MM.1S (cell line): Measurements from ENCODE around the gene COQ3.
A peak's percentile ranks its signal among the peaks of the same experiment; 100 is the strongest.

Source experiments
- DNase-seq: peaks from one replicate; pipeline ENCODE4 v3.0.0-alpha.2; 2015
- H2AFZ ChIP-seq: fragments of 300-600 bp; sonication (generic); 2 replicates; pipeline ENCODE4 v1.6.0; 2016; ENCODE audit warnings: antibody characterized with exemption, low read length
- H3F3A ChIP-seq: fragments of 300-600 bp; sonication (generic); 2 replicates; pipeline ENCODE4 v1.6.1; 2016; ENCODE audit warnings: mild to moderate bottlenecking, antibody characterized with exemption, low read length, moderate library complexity, mixed read lengths; ENCODE audit not compliant: insufficient read depth
- H3K27ac ChIP-seq: fragments of 300-600 bp; sonication (generic); 2 replicates; pipeline ENCODE4 v1.5.1; 2016; ENCODE audit warnings: mild to moderate bottlenecking, low read length
- H3K27me3 ChIP-seq: fragments of 300-600 bp; sonication (generic); replicated peaks from 2 replicates; pipeline ENCODE4 v1.6.0; 2016; ENCODE audit warnings: low read length; ENCODE audit not compliant: insufficient read depth
- H3K36me3 ChIP-seq: fragments of 300-600 bp; sonication (generic); replicated peaks from 2 replicates; pipeline ENCODE4 v1.6.1; 2016; ENCODE audit warnings: mild to moderate bottlenecking, low read length, mixed read lengths; ENCODE audit not compliant: insufficient read depth
- H3K4me1 ChIP-seq: fragments of 300-600 bp; sonication (generic); 2 replicates; pipeline ENCODE4 v1.6.1; 2016; ENCODE audit warnings: low read length, mixed read lengths
- H3K4me2 ChIP-seq: fragments of 300-600 bp; sonication (generic); 2 replicates; pipeline ENCODE4 v1.6.0; 2016; ENCODE audit warnings: low read depth, low read length
- H3K4me3 ChIP-seq: fragments of 300-600 bp; sonication (generic); 2 replicates; pipeline ENCODE4 v1.5.1; 2016; ENCODE audit warnings: low read length, mixed read lengths
- H3K79me2 ChIP-seq: fragments of 300-600 bp; sonication (generic); 2 replicates; pipeline ENCODE4 v1.6.1; 2016; ENCODE audit warnings: mixed run types, low read length, mixed read lengths
- H3K9ac ChIP-seq: fragments of 300-600 bp; sonication (generic); 2 replicates; pipeline ENCODE4 v1.6.1; 2016; ENCODE audit warnings: low read length, mixed read lengths
- H3K9me2 ChIP-seq: fragments of 300-600 bp; sonication (generic); replicated peaks from 2 replicates; pipeline ENCODE4 v1.6.1; 2016; ENCODE audit warnings: mild to moderate bottlenecking, low read length, mixed read lengths; ENCODE audit not compliant: insufficient read depth
- H3K9me3 ChIP-seq: fragments of 300-600 bp; sonication (generic); replicated peaks from 2 replicates; pipeline ENCODE4 v1.6.1; 2016; ENCODE audit warnings: mild to moderate bottlenecking, low read length, mixed read lengths; ENCODE audit not compliant: insufficient read depth
- H4K20me1 ChIP-seq: fragments of 300-600 bp; sonication (generic); 2 replicates; pipeline ENCODE4 v1.6.1; 2016; ENCODE audit warnings: mild to moderate bottlenecking, low read length, moderate library complexity, mixed read lengths; ENCODE audit not compliant: insufficient read depth
- EZH2 ChIP-seq: fragments of 300-600 bp; sonication (generic); optimal IDR thresholded peaks from 2 replicates; pipeline ENCODE3; 2017; ENCODE audit warnings: low read depth, mild to moderate bottlenecking, antibody characterized with exemption, low read length, mixed read lengths
- EZH2phosphoT487 ChIP-seq: fragments of 300-600 bp; sonication (generic); IDR thresholded peaks from 2 replicates; pipeline ENCODE4 v1.6.1; 2018; ENCODE audit warnings: antibody characterized with exemption, low read length
- TF ChIP-seq, protein P1 (sequence below): fragments of 300-600 bp; sonication (generic); IDR thresholded peaks from 2 replicates; pipeline ENCODE4 v1.5.1; 2016; ENCODE audit warnings: antibody characterized with exemption, low read length, mixed read lengths

The COQ3 gene

GRCh38 chr6:99393698-99394531 lies at the start of gene COQ3:
Gene COQ3 (minus strand): TSS chr6:99394195. CDS start chr6:99394179, 16 bp downstream.
- peak; percentile 52 for DNase-seq
- H3K4me2 ChIP-seq, result peak within 1 kb of the TSS; percentile 65

DNA sequence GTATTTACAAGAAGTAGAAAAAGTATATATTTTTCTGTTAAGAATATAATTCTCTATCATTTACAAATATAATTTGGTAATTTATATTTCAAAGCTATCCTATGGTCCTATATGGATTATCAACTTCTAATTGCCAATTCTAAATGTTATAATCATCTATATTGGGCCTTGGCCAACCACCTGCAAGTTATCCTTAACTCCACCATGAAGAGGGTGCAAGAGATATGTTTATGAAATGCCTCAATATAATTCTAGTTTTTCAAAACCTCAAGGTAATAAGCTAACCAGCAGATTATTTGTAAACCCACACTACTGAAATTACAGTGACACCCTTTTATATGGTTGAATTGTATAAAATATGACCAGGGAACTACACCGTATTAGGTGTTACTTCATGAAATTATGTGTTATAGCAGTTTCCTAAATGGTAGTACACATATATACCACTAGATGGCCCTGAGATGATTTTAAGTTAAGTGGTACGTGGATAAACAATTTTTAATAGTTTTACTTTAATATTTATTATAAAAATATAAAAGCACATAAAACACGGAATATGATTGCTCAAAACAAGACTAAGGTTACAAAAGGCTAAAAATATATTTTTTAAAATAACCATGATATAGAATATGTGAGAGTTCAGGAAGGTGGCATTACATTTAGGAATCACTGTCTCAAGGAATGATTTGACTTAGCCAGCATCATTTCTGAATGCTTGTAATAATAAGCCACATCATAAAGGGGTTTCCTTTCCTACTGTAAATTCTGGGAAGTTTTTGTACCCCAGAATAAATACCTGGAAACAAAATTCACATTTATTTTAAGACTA lies 40.9 kb upstream of the COQ3 start:
- Histone ChIP-seq H3K4me2 (no peak overlapping the region), H3K4me3 (no peak overlapping the region), H3K4me1 (no peaks in the 10 kb centered on the region), H2AFZ (no peak overlapping the region), H3K79me2 (no peaks in the 10 kb centered on the region), H3K9me3 (no peaks in the 10 kb centered on the region), H3K36me3 (no peaks in the 10 kb centered on the region; the same call in 1 of the 2 replicates), H3K27me3 (no peaks in the 10 kb centered on the region), H4K20me1 (no peaks in the 10 kb centered on the region), H3K27ac (no peak overlapping the region), H3K9me2 (no peaks in the 10 kb centered on the region), H3K9ac (no peak overlapping the region), H3F3A (no peaks in the 10 kb centered on the region)
- TF ChIP-seq EZH2 (no peak), EZH2phosphoT487 (no peak)
- TF ChIP-seq, protein P1, sequence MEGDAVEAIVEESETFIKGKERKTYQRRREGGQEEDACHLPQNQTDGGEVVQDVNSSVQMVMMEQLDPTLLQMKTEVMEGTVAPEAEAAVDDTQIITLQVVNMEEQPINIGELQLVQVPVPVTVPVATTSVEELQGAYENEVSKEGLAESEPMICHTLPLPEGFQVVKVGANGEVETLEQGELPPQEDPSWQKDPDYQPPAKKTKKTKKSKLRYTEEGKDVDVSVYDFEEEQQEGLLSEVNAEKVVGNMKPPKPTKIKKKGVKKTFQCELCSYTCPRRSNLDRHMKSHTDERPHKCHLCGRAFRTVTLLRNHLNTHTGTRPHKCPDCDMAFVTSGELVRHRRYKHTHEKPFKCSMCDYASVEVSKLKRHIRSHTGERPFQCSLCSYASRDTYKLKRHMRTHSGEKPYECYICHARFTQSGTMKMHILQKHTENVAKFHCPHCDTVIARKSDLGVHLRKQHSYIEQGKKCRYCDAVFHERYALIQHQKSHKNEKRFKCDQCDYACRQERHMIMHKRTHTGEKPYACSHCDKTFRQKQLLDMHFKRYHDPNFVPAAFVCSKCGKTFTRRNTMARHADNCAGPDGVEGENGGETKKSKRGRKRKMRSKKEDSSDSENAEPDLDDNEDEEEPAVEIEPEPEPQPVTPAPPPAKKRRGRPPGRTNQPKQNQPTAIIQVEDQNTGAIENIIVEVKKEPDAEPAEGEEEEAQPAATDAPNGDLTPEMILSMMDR, result peak; percentile 47
- peak; percentile 45 for DNase-seq

More at GRCh38 chr6:99393698-99394531, at the start of gene COQ3:
- H3K9me3 ChIP-seq, result no peaks in the 10 kb centered on the region
- H4K20me1 ChIP-seq, result no peaks in the 10 kb centered on the region
- H3K4me1 ChIP-seq, result no peaks in the 10 kb centered on the region
- H3K9ac ChIP-seq, result peak within 1 kb of the TSS; percentile 72
- H3K36me3 ChIP-seq, result no peaks in the 10 kb centered on the region
- peaks cover 13% of the 10 kb centered on the region; the same call in 1 of the 2 replicates for H3F3A ChIP-seq
- H3K27me3 ChIP-seq, result no peaks in the 10 kb centered on the region
- TF ChIP-seq EZH2, result no peak
- TF ChIP-seq, protein P1, result no peak
- no peak for TF ChIP-seq EZH2phosphoT487
- peak within 1 kb of the TSS; percentile 68; the same call in 1 of the 2 replicates for H3K27ac ChIP-seq
- H3K4me3 ChIP-seq, result peak within 1 kb of the TSS; percentile 82
- H2AFZ ChIP-seq, result peak within 1 kb of the TSS; percentile 79
- H3K79me2 ChIP-seq, result no peaks in the 10 kb centered on the region
- H3K9me2 ChIP-seq, result no peaks in the 10 kb centered on the region

DNA sequence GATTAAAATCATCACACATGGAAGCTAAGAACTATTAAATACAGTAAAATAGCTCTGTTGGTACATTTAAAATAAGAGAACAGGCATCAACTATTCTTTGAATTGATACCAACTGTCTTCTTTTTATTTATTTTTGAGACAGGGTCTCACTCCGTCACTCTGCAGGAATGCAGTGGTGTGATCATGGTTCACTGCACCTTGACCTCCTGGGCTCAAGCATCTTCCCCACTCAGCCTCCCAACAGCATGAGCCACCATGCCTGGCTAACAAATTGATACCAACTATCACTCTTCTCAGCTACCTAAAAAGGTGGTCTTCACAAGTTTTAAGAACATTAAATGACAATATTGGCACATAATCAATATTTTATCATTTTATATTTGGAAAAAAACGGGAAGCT lies 38.9 kb upstream of the COQ3 start:
- Histone ChIP-seq H3K9me3 (no peaks in the 10 kb centered on the region), H4K20me1 (no peaks in the 10 kb centered on the region), H2AFZ (no peak overlapping the region), H3F3A (no peaks in the 10 kb centered on the region), H3K4me1 (no peaks in the 10 kb centered on the region), H3K79me2 (no peaks in the 10 kb centered on the region), H3K9ac (no peak overlapping the region), H3K27ac (no peak overlapping the region), H3K27me3 (no peaks in the 10 kb centered on the region), H3K4me3 (no peak overlapping the region), H3K36me3 (no peaks in the 10 kb centered on the region; the same call in 1 of the 2 replicates), H3K9me2 (no peaks in the 10 kb centered on the region), H3K4me2 (no peak overlapping the region)
- DNase-seq, result no peak
- no peak for TF ChIP-seq EZH2phosphoT487
- TF ChIP-seq, protein P1, result no peak
- no peak for TF ChIP-seq EZH2
